ENCODE data around the gene SMC1B.

- TF ChIP-seq CTCF (IDR thresholded peaks at IDR 0.05), result no peak
- TF ChIP-seq POLR2A (IDR thresholded peaks at IDR 0.05), result no peak
Observed at GRCh38 chr22:45428391-45429385, 15.3 kb upstream of the SMC1B start.
